Upper lobe of right lung (tissue), 1 donor: Measurements from ENCODE around the gene FBP1. TPM values are rescaled to one million over a fixed set of nuclear protein-coding genes. Genes with fewer than 3 reads are reported as not detected.

Experiments
- ATAC-seq: fragments of 200-7000 bp; cut with Tn5 transposase; one replicate; pipeline ENCODE4 v1.9.1; 2020; ENCODE audit warnings: mild to moderate bottlenecking, moderate library complexity
- DNase-seq: peaks from one replicate; pipeline ENCODE4 v3.0.0-alpha.2; 2020
- H3K27ac ChIP-seq: fragments of 200-600 bp; one replicate; pipeline ENCODE4 v1.8.0; 2022
- H3K27me3 ChIP-seq: fragments of 200-600 bp; one replicate; pipeline ENCODE4 v1.8.0; 2022; ENCODE audit warnings: mild to moderate bottlenecking
- H3K36me3 ChIP-seq: fragments of 200-600 bp; one replicate; pipeline ENCODE4 v1.8.0; 2022
- H3K4me1 ChIP-seq: fragments of 200-600 bp; one replicate; pipeline ENCODE4 v1.8.0; 2022
- H3K4me3 ChIP-seq: fragments of 200-600 bp; one replicate; pipeline ENCODE4 v1.8.0; 2022; ENCODE audit warnings: mild to moderate bottlenecking
- H3K9me3 ChIP-seq: fragments of 200-600 bp; one replicate; pipeline ENCODE4 v1.8.0; 2022
- intact Hi-C: fragments of 100-400 bp; cut with DNase I; formaldehyde crosslinking; loops from one replicate; pipeline ENCODE4 v1.11.0; 2022
- total RNA-seq: library from RNA; stranded (reverse); fragmentation: NEBNext Ultra II Directional; extraction: Animal tissue kit (Norgen Biotek cat#: 25700); gene quantifications from one replicate; pipeline ENCODE4 v1.2.1, GENCODE V29; 2021
- TF ChIP-seq, protein P1 (sequence below): fragments of 200-600 bp; IDR thresholded peaks from one replicate; pipeline ENCODE4 v1.8.0; 2022; ENCODE audit warnings: antibody characterized with exemption
- donor health status: DM: no; HTN: yes; CAD: no; lungs with severe emphysema.

FBP1 gene
- total RNA-seq, 1 donor from 2014 or later, result 357 TPM

DNA sequence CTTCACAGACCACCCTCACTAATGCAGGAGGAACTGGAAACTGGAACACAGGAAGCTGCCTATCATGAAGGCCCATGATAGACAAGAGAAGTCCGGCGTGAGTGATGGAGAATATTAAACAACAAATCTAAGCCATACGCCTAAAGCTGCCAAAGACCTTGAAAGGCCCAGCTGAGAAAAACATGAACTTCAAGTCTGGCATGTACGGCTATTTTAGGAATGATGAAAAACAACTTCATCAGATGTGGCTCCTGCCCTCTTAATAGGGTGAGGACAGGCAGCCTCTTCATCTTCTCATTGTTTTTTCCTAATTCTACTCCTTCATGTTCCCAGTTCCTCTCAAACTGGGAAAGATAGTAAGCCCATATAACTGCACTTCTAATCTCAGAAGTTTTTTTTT is 20.3 kb downstream of the FBP1 start:
- ATAC-seq, result no peak
- Histone ChIP-seq H3K27me3 (no peaks in the 10 kb centered on the region), H3K4me1 (no peaks in the 10 kb centered on the region), H3K4me3 (no peak overlapping the region), H3K27ac (no peak overlapping the region), H3K9me3 (no peaks in the 10 kb centered on the region), H3K36me3 (peaks cover 22% of the 10 kb centered on the region)
- intact Hi-C loops, result no loop called here
- no peak for DNase-seq
- TF ChIP-seq, protein P1, sequence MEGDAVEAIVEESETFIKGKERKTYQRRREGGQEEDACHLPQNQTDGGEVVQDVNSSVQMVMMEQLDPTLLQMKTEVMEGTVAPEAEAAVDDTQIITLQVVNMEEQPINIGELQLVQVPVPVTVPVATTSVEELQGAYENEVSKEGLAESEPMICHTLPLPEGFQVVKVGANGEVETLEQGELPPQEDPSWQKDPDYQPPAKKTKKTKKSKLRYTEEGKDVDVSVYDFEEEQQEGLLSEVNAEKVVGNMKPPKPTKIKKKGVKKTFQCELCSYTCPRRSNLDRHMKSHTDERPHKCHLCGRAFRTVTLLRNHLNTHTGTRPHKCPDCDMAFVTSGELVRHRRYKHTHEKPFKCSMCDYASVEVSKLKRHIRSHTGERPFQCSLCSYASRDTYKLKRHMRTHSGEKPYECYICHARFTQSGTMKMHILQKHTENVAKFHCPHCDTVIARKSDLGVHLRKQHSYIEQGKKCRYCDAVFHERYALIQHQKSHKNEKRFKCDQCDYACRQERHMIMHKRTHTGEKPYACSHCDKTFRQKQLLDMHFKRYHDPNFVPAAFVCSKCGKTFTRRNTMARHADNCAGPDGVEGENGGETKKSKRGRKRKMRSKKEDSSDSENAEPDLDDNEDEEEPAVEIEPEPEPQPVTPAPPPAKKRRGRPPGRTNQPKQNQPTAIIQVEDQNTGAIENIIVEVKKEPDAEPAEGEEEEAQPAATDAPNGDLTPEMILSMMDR, result no peak

- no peak overlapping the region for H3K4me3 ChIP-seq
- H3K27ac ChIP-seq, result no peak overlapping the region
- TF ChIP-seq, protein P1, result no peak
- ATAC-seq (no peak), DNase-seq (no peak)
- intact Hi-C loops, result no loop called here
- no peaks in the 10 kb centered on the region for H3K9me3 ChIP-seq
- H3K27me3 ChIP-seq, result no peaks in the 10 kb centered on the region
- peaks cover 14% of the 10 kb centered on the region for H3K36me3 ChIP-seq
- H3K4me1 ChIP-seq, result no peaks in the 10 kb centered on the region
These were observed 26.3 kb downstream of the FBP1 start for GRCh38 chr9:94613003-94613402.

- no peaks in the 10 kb centered on the region for H3K4me1 ChIP-seq
- intact Hi-C loops, result no loop called here
- ATAC-seq, result no peak
- TF ChIP-seq, protein P1, result no peak
- H3K9me3 ChIP-seq, result no peaks in the 10 kb centered on the region
- H3K4me3 ChIP-seq, result no peak overlapping the region
- no peak overlapping the region for H3K27ac ChIP-seq
- H3K27me3 ChIP-seq, result no peaks in the 10 kb centered on the region
- peaks cover 11% of the 10 kb centered on the region for H3K36me3 ChIP-seq
- DNase-seq, result no peak
These were observed 27.2 kb downstream of the FBP1 start for GRCh38 chr9:94612071-94612470.

DNA sequence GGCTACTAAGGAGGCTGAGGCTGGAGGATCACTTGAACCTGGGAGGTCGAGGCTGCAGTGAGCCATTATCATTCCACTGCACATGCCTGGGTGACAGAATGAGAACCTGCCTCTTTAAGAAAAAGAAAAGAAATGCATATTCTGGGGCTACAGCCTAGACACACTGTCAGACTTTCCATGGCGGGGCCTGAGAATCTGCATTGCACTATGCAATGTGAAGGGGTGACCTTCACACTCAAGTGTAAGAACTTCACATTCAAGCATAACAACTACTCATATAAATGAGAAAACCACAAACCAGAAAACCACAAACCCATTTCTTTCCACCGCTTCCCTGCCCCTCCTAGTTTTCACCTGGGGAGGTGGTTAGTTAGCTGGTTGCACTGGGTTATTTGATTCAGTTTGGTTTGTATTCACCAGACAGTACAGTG is 27.7 kb downstream of the FBP1 start:
- intact Hi-C loops, result no loop called here
- Histone ChIP-seq H3K36me3 (peaks cover 13% of the 10 kb centered on the region), H3K4me1 (no peaks in the 10 kb centered on the region), H3K27me3 (no peaks in the 10 kb centered on the region), H3K9me3 (no peaks in the 10 kb centered on the region), H3K27ac (no peak overlapping the region), H3K4me3 (no peak overlapping the region)
- TF ChIP-seq, protein P1, result no peak
- ATAC-seq (no peak), DNase-seq (no peak)

DNA sequence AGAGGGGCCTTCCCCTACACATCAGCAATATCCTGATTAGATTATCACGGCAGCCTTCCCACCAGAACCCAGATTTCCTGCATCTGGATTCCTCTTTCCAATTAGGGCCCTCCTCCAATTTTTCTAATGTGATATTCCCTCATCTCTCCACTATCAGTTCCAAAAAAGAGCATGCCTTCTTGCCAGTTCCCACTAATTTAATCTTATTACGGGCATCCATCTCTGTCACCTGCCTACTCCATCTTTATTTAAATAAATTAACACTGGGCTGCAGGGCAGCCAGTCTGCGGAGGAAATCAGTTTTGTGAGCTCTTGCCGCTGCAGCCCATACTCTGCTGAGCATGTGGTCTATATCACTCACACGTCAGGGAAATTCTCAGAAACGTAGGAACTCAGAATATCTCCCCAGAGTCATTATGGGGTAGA is 29.1 kb downstream of the FBP1 start:
- Histone ChIP-seq H3K36me3 (peaks cover 25% of the 10 kb centered on the region), H3K27ac (no peak overlapping the region), H3K9me3 (no peaks in the 10 kb centered on the region), H3K4me3 (no peak overlapping the region), H3K4me1 (no peaks in the 10 kb centered on the region), H3K27me3 (no peaks in the 10 kb centered on the region)
- TF ChIP-seq, protein P1, result no peak
- intact Hi-C loops, result no loop called here
- DNase-seq, result no peak
- peak; percentile 31 for ATAC-seq

DNA sequence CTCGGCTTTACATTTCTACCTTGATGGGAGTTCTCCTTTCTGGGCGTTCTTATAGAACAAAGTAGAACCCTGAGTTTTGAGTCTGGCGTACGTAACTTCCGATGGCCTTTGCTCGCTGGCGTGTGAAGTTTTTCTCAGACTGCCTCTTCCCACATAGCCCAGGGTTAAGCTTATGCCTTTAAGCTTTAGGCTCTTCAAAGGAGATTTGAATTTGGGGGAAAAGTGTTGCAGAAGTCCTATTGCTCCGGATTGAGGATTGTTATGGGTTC is 32.0 kb downstream of the FBP1 start:
- H3K36me3 ChIP-seq, result peaks cover 29% of the 10 kb centered on the region
- intact Hi-C loops, result no loop called here
- no peak overlapping the region for H3K27ac ChIP-seq
- no peak overlapping the region for H3K4me3 ChIP-seq
- no peaks in the 10 kb centered on the region for H3K27me3 ChIP-seq
- ATAC-seq (no peak), DNase-seq (no peak)
- no peaks in the 10 kb centered on the region for H3K4me1 ChIP-seq
- H3K9me3 ChIP-seq, result no peaks in the 10 kb centered on the region
- TF ChIP-seq, protein P1, result no peak
